ENCODE results near the gene BMP8A. TPM values are rescaled to one million over a fixed set of nuclear protein-coding genes. Genes with fewer than 3 reads are reported as not detected.

BMP8A gene
- total and polyA plus RNA-seq, 9 of the 15 experiments (the other 6 are each of a cell fraction or from before 2014, with no cell fraction given): 0.05 to 0.31 TPM; not detected in 7

- TF ChIP-seq MYBL2 (IDR thresholded peaks at IDR 0.05; ENCODE audit: low read depth): no peak
- no peak for TF ChIP-seq MYBL2 (CRISPR knock-in tag; IDR thresholded peaks at IDR 0.05; ENCODE audit: borderline replicate concordance)
- TF ChIP-seq NR2F6 (CRISPR knock-in tag; IDR thresholded peaks at IDR 0.05): no peak
- TF ChIP-seq BACH1 (tag; IDR thresholded peaks at IDR 0.05): no peak
These were observed 18.6 kb upstream of the BMP8A start (continued) for GRCh38 chr1:39472826-39473225.

- 98% methylated on average over 4 of the region's 4 CpGs for WGBS (ENCODE audit: insufficient coverage, low coverage, missing lambda C conversion rate)
- TF ChIP-seq E2F3 (CRISPR knock-in tag; IDR thresholded peaks at IDR 0.05) (no peak), KDM1A (IDR thresholded peaks at IDR 0.05) (no peak), ELK1 (CRISPR knock-in tag; IDR thresholded peaks at IDR 0.05) (no peak), U2AF2 (optimal IDR thresholded peaks at IDR 0.05; ENCODE audit: low read depth, low read length) (no peak), SMARCE1 (IDR thresholded peaks at IDR 0.05) (no peak), ARID2 (IDR thresholded peaks at IDR 0.05) (no peak), NBN (IDR thresholded peaks at IDR 0.05; ENCODE audit: low read depth) (no peak), ZNF224 (CRISPR knock-in tag; IDR thresholded peaks at IDR 0.05) (no peak), PCBP2 (IDR thresholded peaks at IDR 0.05; ENCODE audit: low read depth, low read length, poor library complexity, severe bottlenecking) (no peak), CREBBP (IDR thresholded peaks at IDR 0.05; ENCODE audit: low read depth, low read length) (no peak)
- in situ Hi-C loops (cut with MboI) (no loop called here), intact Hi-C loops (cut with micrococcal nuclease) (no loop called here)
- H3K9me1 ChIP-seq (ENCODE audit: control insufficient read depth, insufficient read depth, low read length): no peaks in the 10 kb centered on the region
- ChIA-PET CTCF (ENCODE audit: low intra/inter-chr PET ratio) (no interaction called here), POLR2A (interaction anchor here (1.5 kb wide), 1 partner anchor 9 kb away, joined by 3 read pairs; no protein-coding TSS in a partner anchor)
- DNase-seq (ENCODE audit: extremely low read depth in 1 of 4, low spot score in 3 of 4) (no peak), ATAC-seq (no peak), FAIRE-seq (no peak)
- H2AFZ ChIP-seq (ENCODE audit: low read depth, low read length): no peak overlapping the region
- no peak overlapping the region for H3K4me2 ChIP-seq (ENCODE audit: insufficient read depth, low read length)
- no peak overlapping the region for H3K9ac ChIP-seq (ENCODE audit: insufficient read depth in 1 of 2, low read depth in 2 of 2, low read length in 2 of 2)
- H3K79me2 ChIP-seq (ENCODE audit: control insufficient read depth, insufficient read depth, low read length): no peaks in the 10 kb centered on the region
- H3K4me3 ChIP-seq: no peak overlapping the region
- no peaks in the 10 kb centered on the region for H4K20me1 ChIP-seq (replicated peaks; ENCODE audit: control insufficient read depth, insufficient read depth, low read length)
- H3K27me3 ChIP-seq (ENCODE audit: control insufficient read depth in 2 of 2, insufficient read depth in 2 of 2, low read length in 2 of 2): no peaks in the 10 kb centered on the region
- no peak overlapping the region for H3K27ac ChIP-seq (ENCODE audit: extremely low read depth, low read depth, low read length)
- peaks cover 62% of the 10 kb centered on the region for H3K36me3 ChIP-seq (ENCODE audit: control insufficient read depth, insufficient read depth, low read length)
- no peaks in the 10 kb centered on the region for H3K9me3 ChIP-seq (replicated peaks; ENCODE audit: control insufficient read depth, insufficient read depth, low read depth, low read length)
- BruUV-seq (replicated peaks): no TSS peak
- H3K4me1 ChIP-seq (replicated peaks in 1 of 2; ENCODE audit: control insufficient read depth in 2 of 2, insufficient read depth in 2 of 2, low read length in 2 of 2): no peaks in the 10 kb centered on the region
These were observed 18.1 kb upstream of the BMP8A start for GRCh38 chr1:39473324-39473723.

Measured in K562 (cell line).